ENCODE data around the gene KRTAP2-4. TPM values are rescaled to one million over a fixed set of nuclear protein-coding genes. Genes with fewer than 3 reads are reported as not detected.
"Not testable (repeated sequence)": the region's sequence is repeated elsewhere in the genome, so short reads cannot be mapped to it uniquely, and the experiment has no call there.

The KRTAP2-4 gene
- total RNA-seq = not detected
- long read RNA-seq = 0 reads

- intact Hi-C loops (cut with DNase I) = no loop called here
These were observed at the start of gene KRTAP2-4 for GRCh38 chr17:41065829-41066624. TSS of gene KRTAP2-4 (minus strand) at chr17:41065879. CDS start at chr17:41065845, 34 bp downstream.

GRCh38 chr17:41111151-41111885 is 45.6 kb upstream of the KRTAP2-4 start:
- no peak for ATAC-seq (ENCODE audit: poor library complexity)
- DNase-seq = no peak
- intact Hi-C loops (cut with DNase I) = no loop called here

More at GRCh38 chr17:41065829-41066624, at the start of gene KRTAP2-4:
- ATAC-seq (ENCODE audit: poor library complexity) = no peak
- no peak for DNase-seq

- DNase-seq; intact Hi-C loops (cut with DNase I); ATAC-seq (ENCODE audit: poor library complexity): not testable (repeated sequence)
These were observed 43.2 kb upstream of the KRTAP2-4 start for GRCh38 chr17:41108728-41109386.

- no peak for ATAC-seq (ENCODE audit: poor library complexity)
- intact Hi-C loops (cut with DNase I) = no loop called here
- DNase-seq = no peak
These were observed 42.3 kb upstream of the KRTAP2-4 start for GRCh38 chr17:41107941-41108450.

GRCh38 chr17:41105347-41105746 is 39.7 kb upstream of the KRTAP2-4 start, which contains the start of gene KRTAP4-9:
TSS of gene KRTAP4-9 (plus strand) at chr17:41105389. CDS start at chr17:41105389, 0 bp downstream.
- DNase-seq; ATAC-seq (ENCODE audit: poor library complexity); intact Hi-C loops (cut with DNase I): not testable (repeated sequence)

GRCh38 chr17:41104386-41105038 is 38.8 kb upstream of the KRTAP2-4 start:
- ATAC-seq (ENCODE audit: poor library complexity); DNase-seq; intact Hi-C loops (cut with DNase I): not testable (repeated sequence)

GRCh38 chr17:41103896-41104295 is 38.2 kb upstream of the KRTAP2-4 start:
- ATAC-seq (ENCODE audit: poor library complexity) = no peak
- intact Hi-C loops (cut with DNase I) = no loop called here

GRCh38 chr17:41101586-41102259 is 36.0 kb upstream of the KRTAP2-4 start, which contains the start of gene KRTAP4-16:
TSS of gene KRTAP4-16 (minus strand) at chr17:41102209. CDS start at chr17:41102209, 0 bp downstream.
- intact Hi-C loops (cut with DNase I) = no loop called here
- no peak for ATAC-seq (ENCODE audit: poor library complexity)

More at GRCh38 chr17:41103896-41104295, 38.2 kb upstream of the KRTAP2-4 start:
- no peak for DNase-seq

GRCh38 chr17:41099682-41100480 is 34.2 kb upstream of the KRTAP2-4 start:
- DNase-seq; ATAC-seq (ENCODE audit: poor library complexity); intact Hi-C loops (cut with DNase I): not testable (repeated sequence)

More at GRCh38 chr17:41101586-41102259, 36.0 kb upstream of the KRTAP2-4 start, which contains the start of gene KRTAP4-16:
- no peak for DNase-seq

GRCh38 chr17:41098481-41098880 is 32.8 kb upstream of the KRTAP2-4 start:
- no peak for DNase-seq
- intact Hi-C loops (cut with DNase I) = no loop called here
- no peak for ATAC-seq (ENCODE audit: poor library complexity)

- intact Hi-C loops (cut with DNase I) = no loop called here
- no peak for DNase-seq
- ATAC-seq (ENCODE audit: poor library complexity) = no peak
These were observed 32.4 kb upstream of the KRTAP2-4 start, which contains the start of gene KRTAP4-8 for GRCh38 chr17:41098042-41098441. TSS of gene KRTAP4-8 (minus strand) at chr17:41098142. CDS start at chr17:41098084, 58 bp downstream.

GRCh38 chr17:41096055-41096454 is 30.4 kb upstream of the KRTAP2-4 start:
- ATAC-seq (ENCODE audit: poor library complexity) = no peak
- intact Hi-C loops (cut with DNase I) = no loop called here
- no peak for DNase-seq

- intact Hi-C loops (cut with DNase I) = not testable (repeated sequence)
These were observed 23.2 kb upstream of the KRTAP2-4 start for GRCh38 chr17:41088760-41089352.

GRCh38 chr17:41084100-41084856 is 18.6 kb upstream of the KRTAP2-4 start, which contains the start of gene KRTAP4-7:
TSS of gene KRTAP4-7 (plus strand) at chr17:41084150. CDS start at chr17:41084207, 57 bp downstream.
- intact Hi-C loops (cut with DNase I); DNase-seq; ATAC-seq (ENCODE audit: poor library complexity): not testable (repeated sequence)

More at GRCh38 chr17:41088760-41089352, 23.2 kb upstream of the KRTAP2-4 start:
- DNase-seq; ATAC-seq (ENCODE audit: poor library complexity): not testable (repeated sequence)

GRCh38 chr17:41083427-41083826 is 17.7 kb upstream of the KRTAP2-4 start:
- DNase-seq; intact Hi-C loops (cut with DNase I); ATAC-seq (ENCODE audit: poor library complexity): not testable (repeated sequence)
